ENCODE results near the gene MYH11.

DNA sequence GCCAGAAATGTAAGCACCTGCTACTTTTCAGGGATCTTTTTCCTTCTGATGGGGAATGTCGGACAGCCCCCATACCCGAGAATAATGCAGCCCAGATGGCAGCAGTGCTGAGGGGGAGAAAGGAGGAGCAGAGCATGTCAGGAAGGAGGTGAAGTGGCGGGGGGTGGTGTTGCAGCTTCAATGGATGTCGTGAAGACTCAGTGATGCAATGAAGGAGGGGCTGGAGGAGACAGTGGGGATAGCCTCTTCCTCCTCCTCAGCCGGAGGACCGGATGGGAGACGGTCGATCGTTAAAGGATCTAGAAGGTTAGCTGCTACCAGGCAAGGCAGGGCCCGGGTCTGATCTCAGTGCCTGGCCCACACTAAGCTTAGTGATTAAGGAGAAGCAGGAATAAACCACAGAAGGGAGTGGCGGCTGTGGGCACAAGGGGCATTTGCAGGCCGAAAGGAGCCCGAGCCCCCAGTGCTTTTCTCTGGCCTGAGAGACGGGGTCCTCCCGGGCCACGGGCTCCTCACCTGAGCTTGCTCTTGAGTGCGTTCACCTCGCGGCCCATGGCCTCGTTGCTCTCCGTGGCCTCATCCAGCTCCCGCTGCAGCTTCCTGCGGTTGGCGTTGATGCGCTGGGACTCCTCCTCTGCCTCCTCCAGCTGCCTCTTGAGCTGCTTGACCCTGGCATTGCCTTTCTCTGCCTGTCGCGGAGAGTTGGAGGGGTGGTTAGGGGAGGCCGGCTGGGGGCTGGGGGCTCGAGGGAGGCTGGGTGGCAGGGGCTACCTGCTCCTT, 142.2 kb downstream of the MYH11 start:
- TF ChIP-seq, protein P1, sequence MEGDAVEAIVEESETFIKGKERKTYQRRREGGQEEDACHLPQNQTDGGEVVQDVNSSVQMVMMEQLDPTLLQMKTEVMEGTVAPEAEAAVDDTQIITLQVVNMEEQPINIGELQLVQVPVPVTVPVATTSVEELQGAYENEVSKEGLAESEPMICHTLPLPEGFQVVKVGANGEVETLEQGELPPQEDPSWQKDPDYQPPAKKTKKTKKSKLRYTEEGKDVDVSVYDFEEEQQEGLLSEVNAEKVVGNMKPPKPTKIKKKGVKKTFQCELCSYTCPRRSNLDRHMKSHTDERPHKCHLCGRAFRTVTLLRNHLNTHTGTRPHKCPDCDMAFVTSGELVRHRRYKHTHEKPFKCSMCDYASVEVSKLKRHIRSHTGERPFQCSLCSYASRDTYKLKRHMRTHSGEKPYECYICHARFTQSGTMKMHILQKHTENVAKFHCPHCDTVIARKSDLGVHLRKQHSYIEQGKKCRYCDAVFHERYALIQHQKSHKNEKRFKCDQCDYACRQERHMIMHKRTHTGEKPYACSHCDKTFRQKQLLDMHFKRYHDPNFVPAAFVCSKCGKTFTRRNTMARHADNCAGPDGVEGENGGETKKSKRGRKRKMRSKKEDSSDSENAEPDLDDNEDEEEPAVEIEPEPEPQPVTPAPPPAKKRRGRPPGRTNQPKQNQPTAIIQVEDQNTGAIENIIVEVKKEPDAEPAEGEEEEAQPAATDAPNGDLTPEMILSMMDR (conservative IDR thresholded peaks at IDR 0.05; ENCODE audit: low read length) = no peak
- no peak for TF ChIP-seq EZH2phosphoT487 (IDR thresholded peaks at IDR 0.05; ENCODE audit: borderline replicate concordance)

Data from Loucy (cell line).